H9 (cell line): Measurements from ENCODE around the gene SCAMP5. TPM values are rescaled to one million over a fixed set of nuclear protein-coding genes. Genes with fewer than 3 reads are reported as not detected.

ENCODE experiments used
- DNase-seq: peaks from one replicate; pipeline ENCODE4 v3.0.0-alpha.2; 2017
- H2AFZ ChIP-seq: one replicate; pipeline ENCODE4 v1.6.1; 2013; ENCODE audit warnings: mild to moderate bottlenecking, low read length, control low read depth, moderate library complexity
- H2AK5ac ChIP-seq: 2 replicates; pipeline ENCODE4 v1.6.1; 2013; ENCODE audit warnings: low read length, control low read depth, mixed read lengths; ENCODE audit not compliant: insufficient read length
- H2BK120ac ChIP-seq: one replicate; pipeline ENCODE4 v1.6.1; 2013; ENCODE audit warnings: low read depth, mild to moderate bottlenecking, low read length, control low read depth, inconsistent platforms; ENCODE audit not compliant: poor library complexity, severe bottlenecking
- H2BK12ac ChIP-seq: 2 replicates; pipeline ENCODE4 v1.6.1; 2013; ENCODE audit warnings: low read length, control low read depth, mixed read lengths, low read depth; ENCODE audit not compliant: insufficient read length
- H2BK15ac ChIP-seq: 2 replicates; pipeline ENCODE4 v1.6.1; 2013; ENCODE audit warnings: low read depth, low read length, control low read depth
- H2BK20ac ChIP-seq: one replicate; pipeline ENCODE4 v1.6.1; 2013; ENCODE audit warnings: low read depth, mild to moderate bottlenecking, low read length, control low read depth, inconsistent platforms; ENCODE audit not compliant: poor library complexity, severe bottlenecking
- H2BK5ac ChIP-seq: 2 replicates; pipeline ENCODE4 v1.6.1; 2013; ENCODE audit warnings: low read length, control low read depth, mixed read lengths; ENCODE audit not compliant: insufficient read length
- H3K14ac ChIP-seq: 2 replicates; pipeline ENCODE4 v1.6.1; 2013; ENCODE audit warnings: low read length, control low read depth; ENCODE audit not compliant: insufficient read depth
- H3K18ac ChIP-seq: 2 replicates; pipeline ENCODE4 v1.6.1; 2013; ENCODE audit warnings: low read depth, mild to moderate bottlenecking, mixed read lengths, low read length, control low read depth; ENCODE audit not compliant: insufficient read length
- H3K23ac ChIP-seq: 2 replicates; pipeline ENCODE4 v1.6.1; 2013; ENCODE audit warnings: low read length, control low read depth, mixed read lengths, low read depth; ENCODE audit not compliant: insufficient read length
- H3K23me2 ChIP-seq: 2 replicates; pipeline ENCODE4 v1.6.1; 2013; ENCODE audit warnings: low read depth, mild to moderate bottlenecking, mixed read lengths, low read length, control low read depth; ENCODE audit not compliant: insufficient read length, poor library complexity, severe bottlenecking
- H3K27ac ChIP-seq: 2 replicates; pipeline ENCODE4 v1.5.1; 2013; ENCODE audit warnings: low read length, control low read depth, mixed read lengths, low read depth; ENCODE audit not compliant: insufficient read length
- H3K27me3 ChIP-seq: 2 replicates; pipeline ENCODE4 v1.6.1; 2013; ENCODE audit warnings: low read length, control low read depth, inconsistent platforms; ENCODE audit not compliant: insufficient read depth
- H3K4ac ChIP-seq: 2 replicates; pipeline ENCODE4 v1.6.1; 2013; ENCODE audit warnings: low read depth, mild to moderate bottlenecking, control low read depth, inconsistent platforms, low read length, moderate library complexity
- H3K4me1 ChIP-seq: 2 replicates; pipeline ENCODE4 v1.6.1; 2013; ENCODE audit warnings: low read length, control low read depth, inconsistent platforms; ENCODE audit not compliant: insufficient read depth
- H3K4me2 ChIP-seq: 2 replicates; pipeline ENCODE4 v1.6.1; 2013; ENCODE audit warnings: low read length, control low read depth, mixed read lengths; ENCODE audit not compliant: insufficient read length, insufficient read depth
- H3K56ac ChIP-seq: 2 replicates; pipeline ENCODE4 v1.6.1; 2013; ENCODE audit warnings: low read depth, mild to moderate bottlenecking, mixed read lengths, low read length, control low read depth; ENCODE audit not compliant: insufficient read length
- H3K79me1 ChIP-seq: 2 replicates; pipeline ENCODE4 v1.6.1; 2013; ENCODE audit warnings: low read depth, mild to moderate bottlenecking, moderate library complexity, low read length, control low read depth, inconsistent platforms; ENCODE audit not compliant: insufficient read depth, poor library complexity, severe bottlenecking
- H3K79me2 ChIP-seq: 2 replicates; pipeline ENCODE4 v1.6.1; 2013; ENCODE audit warnings: low read length, control low read depth, inconsistent platforms; ENCODE audit not compliant: insufficient read depth
- H3K9ac ChIP-seq: 2 replicates; pipeline ENCODE4 v1.6.1; 2013; ENCODE audit warnings: low read length, control low read depth, mixed read lengths; ENCODE audit not compliant: insufficient read length; ENCODE audit errors: extremely low read depth
- H3K9me3 ChIP-seq: one replicate; pipeline ENCODE4 v1.6.1; 2013; ENCODE audit warnings: low read depth, low read length, inconsistent platforms; ENCODE audit not compliant: control insufficient read depth
- H3T11ph ChIP-seq: one replicate; pipeline ENCODE4 v1.6.1; 2013; ENCODE audit warnings: mild to moderate bottlenecking, low read length, control low read depth, inconsistent platforms
- H4K20me1 ChIP-seq: one replicate; pipeline ENCODE4 v1.6.1; 2013; ENCODE audit not compliant: control insufficient read depth, insufficient read length, insufficient read depth
- H4K5ac ChIP-seq: 2 replicates; pipeline ENCODE4 v1.6.1; 2013; ENCODE audit warnings: low read depth, mild to moderate bottlenecking, mixed read lengths, low read length, control low read depth; ENCODE audit not compliant: insufficient read length
- H4K8ac ChIP-seq: replicated peaks from 2 replicates; pipeline ENCODE4 v1.6.1; 2013; ENCODE audit warnings: low read length, control low read depth, mixed read lengths, low read depth; ENCODE audit not compliant: insufficient read length
- H4K91ac ChIP-seq: 2 replicates; pipeline ENCODE4 v1.6.1; 2013; ENCODE audit warnings: low read depth, mild to moderate bottlenecking, moderate library complexity, mixed read lengths, low read length, control low read depth; ENCODE audit not compliant: insufficient read length
- H3K27ac Mint-ChIP-seq, 3 experiments: 2 replicates in 2 of 3; 3 replicates in 1 of 3; pipeline ENCODE4 v1.8.0; 2020 to 2021; ENCODE audit warnings: mixed read lengths in 3 of 3, mild to moderate bottlenecking in 1 of 3, moderate library complexity in 1 of 3
- H3K27me3 Mint-ChIP-seq: 2 replicates; pipeline ENCODE4 v1.8.0; 2021; ENCODE audit warnings: low read depth, mild to moderate bottlenecking, moderate library complexity, mixed read lengths
- H3K36me3 Mint-ChIP-seq, 3 experiments: 2 replicates in 2 of 3; 3 replicates in 1 of 3; pipeline ENCODE4 v1.8.0; 2020 to 2021; ENCODE audit warnings: low read depth in 3 of 3, mixed read lengths in 3 of 3; ENCODE audit not compliant: insufficient read depth in 1 of 3
- H3K4me1 Mint-ChIP-seq, 2 experiments: 2 replicates each; pipeline ENCODE4 v1.8.0; 2020; ENCODE audit warnings: mixed read lengths in 2 of 2
- H3K4me3 Mint-ChIP-seq, 2 experiments: 2 replicates in 1 of 2; 3 replicates in 1 of 2; pipeline ENCODE4 v1.8.0; 2020 to 2021; ENCODE audit warnings: mild to moderate bottlenecking in 2 of 2, mixed read lengths in 2 of 2, moderate library complexity in 1 of 2
- H3K9me3 Mint-ChIP-seq, 2 experiments: 2 replicates in 1 of 2; 3 replicates in 1 of 2; pipeline ENCODE4 v1.8.0; 2020; ENCODE audit warnings: mild to moderate bottlenecking in 2 of 2, mixed read lengths in 2 of 2, moderate library complexity in 1 of 2
- CTCF ChIP-seq: fragments of 200-600 bp; sonication (generic); conservative IDR thresholded peaks from 3 replicates; pipeline ENCODE4 v1.8.0; 2021; ENCODE audit warnings: antibody characterized with exemption, mild to moderate bottlenecking
- WGBS: extraction: QIAGEN DNeasy Blood & Tissue Kit; methylation state at CpG from one replicate; pipeline ENCODE4 v1.1.7; 2013; ENCODE audit warnings: missing lambda C conversion rate, low lambda C conversion rate, mixed read lengths; ENCODE audit not compliant: insufficient read length; ENCODE audit errors: extremely low coverage; 5-methylcytosine and 5-hydroxymethylcytosine counted together
- total RNA-seq: library from RNA; stranded (reverse); gene quantifications from 2 replicates; pipeline ENCODE4 v1.2.1, GENCODE V29; 2021

Gene SCAMP5
- total RNA-seq, 1 experiment from 2014 or later = 47.8 TPM

GRCh38 chr15:74962671-74963070 lies 32.7 kb upstream of the SCAMP5 start:
- Histone ChIP-seq H2BK120ac (no peak overlapping the region), H3K79me2 (no peaks in the 10 kb centered on the region), H3K4me1 (no peaks in the 10 kb centered on the region), H2AFZ (no peak overlapping the region), H4K5ac (no peak overlapping the region), H2BK12ac (no peak overlapping the region), H3K14ac (no peak overlapping the region), H3K23ac (no peak overlapping the region), H2BK15ac (no peak overlapping the region), H3K4me2 (no peak overlapping the region), H2BK5ac (no peak overlapping the region), H2BK20ac (no peak overlapping the region), H3K9ac (no peak overlapping the region), H3T11ph (no peak overlapping the region), H3K18ac (no peak overlapping the region), H3K23me2 (peaks cover 18% of the 10 kb centered on the region), H3K79me1 (no peaks in the 10 kb centered on the region), H4K20me1 (no peaks in the 10 kb centered on the region), H3K9me3 (no peaks in the 10 kb centered on the region), H3K27me3 (peaks cover 7% of the 10 kb centered on the region; the same call in 1 of the 2 replicates), H3K56ac (no peak overlapping the region), H4K91ac (no peak overlapping the region), H2AK5ac (no peak overlapping the region), H3K27ac (no peak overlapping the region), H4K8ac (no peak overlapping the region), H3K4ac (no peak overlapping the region)
- Mint-ChIP-seq H3K4me3 (no peak overlapping the region), H3K4me1 (peaks cover 12 to 26% of the 10 kb centered on the region in 2 experiments), H3K27me3 (peaks cover 66% of the 10 kb centered on the region), H3K9me3 (no peaks in the 10 kb centered on the region), H3K27ac (no peak overlapping the region; a peak in 1 of 7 replicates), H3K36me3 (no peaks in the 10 kb centered on the region; a peak in 1 of 7 replicates)
- no CpG with 5 or more reads among the region's 2 CpGs for WGBS
- TF ChIP-seq CTCF = no peak
- no peak for DNase-seq
